Ovary (tissue), 9 donors: ENCODE data around the gene RAB33A. TPM values are rescaled to one million over a fixed set of nuclear protein-coding genes. Genes with fewer than 3 reads are reported as not detected.
A peak's percentile ranks its signal among the peaks of the same experiment; 100 is the strongest.

Experiments used
- DNase-seq, 5 donors: peaks; one replicate each; pipeline ENCODE4 v3.0.0-alpha.2; 2019 to 2020
- H3K27ac ChIP-seq, 2 donors: fragments of 200-600 bp; one replicate each; pipeline versions ENCODE4 v1.5.1 to v1.8.0; 2019 to 2022
- H3K27me3 ChIP-seq: fragments of 200-600 bp; one replicate; pipeline ENCODE4 v1.8.0; 2022
- H3K36me3 ChIP-seq: fragments of 200-600 bp; sonication (generic); one replicate; pipeline ENCODE4 v1.5.1; 2019
- H3K4me1 ChIP-seq: one replicate; pipeline ENCODE4 v1.8.1; 2013; ENCODE audit warnings: mild to moderate bottlenecking, moderate library complexity; ENCODE audit not compliant: insufficient read depth
- H3K4me3 ChIP-seq: fragments of 200-600 bp; sonication (generic); one replicate; pipeline ENCODE4 v1.5.1; 2017
- H3K9me3 ChIP-seq, 2 donors: fragments of 200-600 bp in 1 of 2; sonication (generic) in 1 of 2; one replicate each; pipeline versions ENCODE4 v1.5.1 to v1.8.1; 2013 to 2019; ENCODE audit warnings: mild to moderate bottlenecking in 1 of 2, moderate library complexity in 1 of 2
- EP300 ChIP-seq: sonication (generic); formaldehyde crosslinking; IDR thresholded peaks from one replicate; pipeline ENCODE4 v1.6.1; 2017; ENCODE audit warnings: antibody characterized with exemption
- POLR2A ChIP-seq: fragments of 450-650 bp; IDR thresholded peaks from one replicate; pipeline ENCODE4 v1.6.1; 2017; ENCODE audit warnings: antibody characterized with exemption, mild to moderate bottlenecking, moderate library complexity
- WGBS, 3 donors: extraction: QIAGEN DNeasy Blood & Tissue Kit in 1 of 3; methylation state at CpG; one replicate each; pipeline versions ENCODE4 v1.1.5 to v1.1.7; 2013 to 2017; 5-methylcytosine and 5-hydroxymethylcytosine counted together
- intact Hi-C, 4 donors: fragments of 100-400 bp; cut with DNase I; formaldehyde crosslinking; loops; one replicate each; pipeline versions ENCODE4 v1.11.0 to v1.15.1; 2022 to 2023
- polyA plus RNA-seq, 2 donors: library from polyadenylated mRNA; stranded (reverse); fragments of 200-250 nt in 1 of 2; fragments of 350-450 nt in 1 of 2; fragmentation: Illumina TruSeq in 1 of 2; extraction: RNeasy Lipid Tissue Mini Kit (QIAGEN cat#74804) in 1 of 2; gene quantifications; one replicate each; pipeline ENCODE4 v1.2.3, GENCODE V29; 2013 to 2014
- total RNA-seq, 7 donors: library from RNA; depleted of rRNA in 2 of 7; stranded (reverse); fragments of >200 nt in 2 of 7; fragmentation: NEBNext Ultra II Directional in 3 of 7; extraction: Animal tissue kit (Norgen Biotek cat#: 25700) in 3 of 7; gene quantifications; one replicate each; pipeline versions ENCODE4 v1.1.0 to v1.2.4, GENCODE V29; 2016 to 2023
- TF ChIP-seq, protein P1 (sequence below), 3 donors: fragments of 450-650 bp in 2 of 3; fragments of 200-600 bp in 1 of 3; IDR thresholded peaks; one replicate each; pipeline versions ENCODE4 v1.5.1 to v1.8.0; 2016 to 2022; ENCODE audit warnings: antibody characterized with exemption in 3 of 3, mild to moderate bottlenecking in 1 of 3
- donor health status: DM: no; HTN: no; CAD: no; lungs with moderate emphysema.
- donor health status: DM: no; HTN: no; CAD: no.
- donor health status: Bipolar disorder and iron deficiency.
- donor health status: DM: yes; HTN: yes; CAD: no.
- donor health status: DM: no; HTN: no; CAD: no.
- donor health status: DM: yes; HTN: yes; CAD: no.

The RAB33A gene
- total and polyA plus RNA-seq, 9 donors = 0.24 to 3.3 (median 1.8) TPM

DNA sequence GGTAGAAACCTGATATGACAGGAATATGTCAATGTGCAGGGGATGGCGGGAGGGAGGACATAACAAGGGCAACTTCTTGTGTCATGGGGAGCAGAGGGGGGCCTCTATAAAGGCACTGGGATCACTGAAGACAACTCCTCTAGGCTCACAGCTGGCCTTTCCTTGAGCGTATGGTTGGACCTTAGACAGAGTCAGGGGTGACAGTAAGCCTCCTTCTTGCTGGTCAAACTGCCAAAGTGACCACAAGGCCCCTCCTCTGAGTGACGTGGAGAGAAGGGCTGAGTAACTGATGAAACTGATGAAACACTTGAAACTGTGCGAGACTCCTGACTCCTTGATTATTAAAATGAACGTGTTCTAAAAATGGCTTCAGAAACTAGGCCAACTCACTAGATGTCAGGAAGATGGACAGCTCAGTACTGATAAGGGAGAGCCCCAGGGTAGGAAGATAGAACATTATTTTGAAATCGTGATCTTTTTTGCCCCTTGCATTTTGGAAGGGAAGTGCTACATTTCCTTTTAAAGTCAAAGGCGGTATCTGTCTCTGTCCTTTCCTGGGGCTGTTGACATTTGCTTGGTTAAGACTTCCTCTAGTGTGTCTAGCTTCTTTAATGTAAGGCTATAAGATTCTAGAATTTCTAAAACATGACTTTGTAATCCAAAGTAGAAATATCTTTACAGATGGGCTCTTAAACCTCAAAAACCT is 1.6 kb downstream of the RAB33A start:
- Histone ChIP-seq H3K4me3 (no peak overlapping the region), H3K4me1 (no peaks in the 10 kb centered on the region), H3K27me3 (no peaks in the 10 kb centered on the region), H3K36me3 (no peaks in the 10 kb centered on the region), H3K27ac (peak overlapping the region in 1 of 2 donors; percentile 36), H3K9me3 (no peaks in the 10 kb centered on the region)
- TF ChIP-seq EP300 = no peak
- TF ChIP-seq POLR2A = no peak
- TF ChIP-seq, protein P1, sequence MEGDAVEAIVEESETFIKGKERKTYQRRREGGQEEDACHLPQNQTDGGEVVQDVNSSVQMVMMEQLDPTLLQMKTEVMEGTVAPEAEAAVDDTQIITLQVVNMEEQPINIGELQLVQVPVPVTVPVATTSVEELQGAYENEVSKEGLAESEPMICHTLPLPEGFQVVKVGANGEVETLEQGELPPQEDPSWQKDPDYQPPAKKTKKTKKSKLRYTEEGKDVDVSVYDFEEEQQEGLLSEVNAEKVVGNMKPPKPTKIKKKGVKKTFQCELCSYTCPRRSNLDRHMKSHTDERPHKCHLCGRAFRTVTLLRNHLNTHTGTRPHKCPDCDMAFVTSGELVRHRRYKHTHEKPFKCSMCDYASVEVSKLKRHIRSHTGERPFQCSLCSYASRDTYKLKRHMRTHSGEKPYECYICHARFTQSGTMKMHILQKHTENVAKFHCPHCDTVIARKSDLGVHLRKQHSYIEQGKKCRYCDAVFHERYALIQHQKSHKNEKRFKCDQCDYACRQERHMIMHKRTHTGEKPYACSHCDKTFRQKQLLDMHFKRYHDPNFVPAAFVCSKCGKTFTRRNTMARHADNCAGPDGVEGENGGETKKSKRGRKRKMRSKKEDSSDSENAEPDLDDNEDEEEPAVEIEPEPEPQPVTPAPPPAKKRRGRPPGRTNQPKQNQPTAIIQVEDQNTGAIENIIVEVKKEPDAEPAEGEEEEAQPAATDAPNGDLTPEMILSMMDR (IDR thresholded peaks at IDR 0.05) = no peak
- WGBS, 3 donors = 57 to 61% (median 57%) methylated on average over 7 of the region's 7 CpGs
- peak in 3 of 5 donors; percentile 17 to 52 (median 24) for DNase-seq
- intact Hi-C loops = loop anchor here (5.0 to 10.0 kb wide), 3 partner anchors 61 to 91 kb away; partner anchors contain the start of gene ELF4 (in 1 of the 4)

DNA sequence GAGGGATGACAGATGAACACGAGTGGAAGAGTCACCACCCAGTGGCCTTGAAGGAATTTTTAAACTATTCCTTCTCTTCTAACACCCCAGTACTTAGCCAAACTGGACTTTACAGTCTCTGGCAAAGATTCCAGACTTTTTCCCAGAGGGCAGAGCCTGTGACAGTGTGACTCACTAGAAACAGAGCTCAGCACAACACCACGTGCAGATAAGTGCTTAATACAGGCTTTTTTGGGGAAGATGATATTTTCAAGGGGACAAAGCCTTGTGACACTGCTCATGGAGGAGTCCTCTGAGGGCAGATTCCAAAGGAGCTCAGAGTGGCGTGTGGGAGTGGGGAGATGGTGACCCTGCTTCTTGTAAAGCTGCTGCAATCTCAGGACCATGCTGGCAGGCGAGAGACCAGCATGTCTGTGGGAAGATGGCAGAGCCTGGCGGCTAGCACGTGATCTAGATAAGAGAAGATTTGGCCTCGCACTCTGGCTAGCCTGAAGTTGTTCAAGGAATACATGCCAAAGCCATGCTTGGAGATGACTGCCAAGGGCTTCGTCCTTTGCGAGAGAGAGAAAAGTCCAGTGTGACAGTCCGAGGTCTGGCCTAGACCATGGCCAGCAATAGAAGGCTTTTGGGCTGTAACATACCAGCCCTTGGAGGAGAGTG is 2.4 kb downstream of the RAB33A start:
- Histone ChIP-seq H3K27ac (peak overlapping the region in 1 of 2 donors; percentile 36), H3K9me3 (no peaks in the 10 kb centered on the region), H3K27me3 (no peaks in the 10 kb centered on the region), H3K4me3 (no peak overlapping the region), H3K36me3 (no peaks in the 10 kb centered on the region), H3K4me1 (no peaks in the 10 kb centered on the region)
- WGBS, 3 donors = 46 to 50% (median 50%) methylated on average over 10 of the region's 10 CpGs
- DNase-seq = peak in 3 of 5 donors; percentile 24 to 42 (median 29)
- no peak for TF ChIP-seq EP300
- intact Hi-C loops = loop anchor here (5.0 to 10.0 kb wide), 3 partner anchors 62 to 92 kb away; partner anchors contain the start of gene ELF4 (in 1 of the 4)

GRCh38 chrX:130174937-130175336 is 3.2 kb downstream of the RAB33A start:
- DNase-seq = no peak
- no peaks in the 10 kb centered on the region for H3K27me3 ChIP-seq
- H3K4me1 ChIP-seq = no peaks in the 10 kb centered on the region
- no peaks in the 10 kb centered on the region for H3K36me3 ChIP-seq
- H3K9me3 ChIP-seq = no peaks in the 10 kb centered on the region
- intact Hi-C loops = loop anchor here (5.0 to 10.0 kb wide), 3 partner anchors 63 to 93 kb away; partner anchors contain the start of gene ELF4 (in 1 of the 4)
- no peak overlapping the region for H3K4me3 ChIP-seq
- WGBS, 3 donors = 74 to 87% (median 83%) methylated on average over 2 of the region's 2 CpGs
- TF ChIP-seq POLR2A = no peak
- no peak for TF ChIP-seq EP300
- TF ChIP-seq, protein P1 (IDR thresholded peaks at IDR 0.05) = no peak
- H3K27ac ChIP-seq = no peak overlapping the region

DNA sequence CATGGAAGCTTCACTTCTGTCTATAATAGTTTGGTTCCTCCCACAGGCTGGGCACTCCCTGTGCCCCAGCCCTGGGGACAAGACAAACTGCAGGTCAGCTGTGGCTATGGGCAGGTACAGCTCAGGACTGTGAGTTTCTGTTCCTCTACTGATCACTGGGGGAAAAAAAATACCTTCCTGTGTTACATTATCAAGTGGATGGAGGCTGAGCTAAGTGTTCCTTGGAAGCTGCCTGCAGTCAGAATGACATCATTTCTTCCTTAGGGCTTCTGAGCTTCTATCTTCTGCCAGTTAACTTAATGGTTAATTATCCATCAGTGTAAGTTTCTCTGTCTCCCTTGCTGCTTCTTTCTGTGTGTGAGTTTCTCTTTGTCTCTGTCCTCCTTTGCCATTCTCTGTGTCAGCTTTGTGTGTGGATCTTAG is 4.6 kb downstream of the RAB33A start:
- H3K27me3 ChIP-seq = no peaks in the 10 kb centered on the region
- intact Hi-C loops = loop anchor here in 2 of 4 donors (10.0 kb wide), 1 partner anchor 92 kb away; no protein-coding TSS in a partner anchor
- no peaks in the 10 kb centered on the region for H3K9me3 ChIP-seq
- no peak for DNase-seq
- no peaks in the 10 kb centered on the region for H3K36me3 ChIP-seq
- H3K4me3 ChIP-seq = no peak overlapping the region
- no peak overlapping the region for H3K27ac ChIP-seq
- TF ChIP-seq, protein P1 (IDR thresholded peaks at IDR 0.05) = no peak
- no peak for TF ChIP-seq EP300
- no peak for TF ChIP-seq POLR2A
- no peaks in the 10 kb centered on the region for H3K4me1 ChIP-seq
